Psoas muscle (tissue), 8 donors: Measurements from ENCODE around the gene SPEG. TPM values are rescaled to one million over a fixed set of nuclear protein-coding genes. Genes with fewer than 3 reads are reported as not detected.

ENCODE experiments used
- ATAC-seq, 4 donors: fragments of 200-7000 bp; cut with Tn5 transposase; one replicate each; pipeline ENCODE4 v1.9.1; 2020; ENCODE audit warnings: moderate library complexity in 3 of 4, mild to moderate bottlenecking in 2 of 4
- DNase-seq, 2 donors: peaks; one replicate each; pipeline ENCODE4 v3.0.0-alpha.2; 2020
- H3K27ac ChIP-seq: fragments of 200-600 bp; one replicate; pipeline ENCODE4 v1.8.0; 2022
- H3K27me3 ChIP-seq, 3 donors: fragments of 200-600 bp in 1 of 3; one replicate each; pipeline versions ENCODE4 v1.6.1 to v1.8.0; 2013 to 2022; ENCODE audit warnings: low read length in 2 of 3, mild to moderate bottlenecking in 2 of 3, moderate library complexity in 1 of 3; ENCODE audit not compliant: insufficient read depth in 3 of 3
- H3K36me3 ChIP-seq, 2 donors: fragments of 200-600 bp in 1 of 2; one replicate each; pipeline versions ENCODE4 v1.6.1 to v1.8.0; 2013 to 2022; ENCODE audit warnings: low read depth in 1 of 2, mild to moderate bottlenecking in 1 of 2, moderate library complexity in 1 of 2; ENCODE audit not compliant: insufficient read depth in 1 of 2
- H3K4me1 ChIP-seq: fragments of 200-600 bp; one replicate; pipeline ENCODE4 v1.8.0; 2022
- H3K4me3 ChIP-seq: fragments of 200-600 bp; one replicate; pipeline ENCODE4 v1.8.0; 2022; ENCODE audit warnings: mild to moderate bottlenecking
- H3K9me3 ChIP-seq: fragments of 200-600 bp; one replicate; pipeline ENCODE4 v1.8.0; 2022
- WGBS, 3 donors: extraction: QIAGEN DNeasy Blood & Tissue Kit; methylation state at CpG; one replicate each; pipeline versions ENCODE4 v1.1.6 to v1.1.7; 2013; 5-methylcytosine and 5-hydroxymethylcytosine counted together
- intact Hi-C, 2 donors: fragments of 100-400 bp; cut with DNase I; formaldehyde crosslinking; loops; one replicate each; pipeline versions ENCODE4 v1.11.0 to v1.14.2; 2022
- polyA plus RNA-seq, 3 donors: library from polyadenylated mRNA; stranded (reverse); fragments of 200-250 nt; gene quantifications; one replicate each; pipeline ENCODE4 v1.2.3, GENCODE V29; 2013
- total RNA-seq, 4 donors: library from RNA; stranded (reverse); fragmentation: NEBNext Ultra II Directional in 2 of 4; extraction: Animal tissue kit (Norgen Biotek cat#: 25700) in 2 of 4; gene quantifications; one replicate each; pipeline versions ENCODE4 v1.2.1 to v1.2.4, GENCODE V29; 2021 to 2023
- TF ChIP-seq, protein P1 (sequence below): fragments of 200-600 bp; IDR thresholded peaks from one replicate; pipeline ENCODE4 v1.8.0; 2022; ENCODE audit warnings: antibody characterized with exemption
- donor health status: healthy with polysubstance abuse.
- donor health status: DM: no; HTN: no; CAD: no; lungs with moderate emphysema.
- donor health status: Bipolar disorder and iron deficiency.
- donor health status: healthy.
- donor health status: DM: yes; HTN: yes; CAD: no.
- donor health status: DM: no; HTN: no; CAD: no.
- donor health status: DM: no; HTN: no; CAD: no.
- donor health status: DM: yes; HTN: yes; CAD: no.

Gene SPEG
- total and polyA plus RNA-seq, 7 donors: 34.8 to 419 (median 239) TPM

DNA sequence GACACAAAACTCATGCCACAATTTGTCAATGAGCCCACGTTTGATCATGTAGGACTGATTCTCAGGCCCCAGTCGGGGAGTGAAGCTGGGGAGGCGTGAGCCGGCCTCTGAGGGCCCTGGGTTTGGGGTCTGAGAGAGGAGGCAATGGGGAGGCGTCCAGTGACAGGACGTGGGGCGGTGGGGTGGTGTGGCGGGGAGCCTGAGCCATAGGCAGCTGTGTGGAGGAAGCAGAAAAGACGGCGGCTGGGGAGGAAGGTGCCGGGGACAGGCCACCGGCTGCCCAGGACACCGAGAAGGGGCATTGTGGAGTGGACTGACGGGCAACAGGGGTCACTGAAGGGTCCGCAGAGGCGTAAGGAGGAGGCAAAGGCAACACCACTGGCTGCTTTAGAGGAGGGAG lies 101.8 kb downstream of the SPEG start:
- H3K27ac ChIP-seq: no peak overlapping the region
- intact Hi-C loops: loop anchor here in 1 of 2 donors (10.0 kb wide), 1 partner anchor 372 kb away; the partner anchor contains the start of gene NHEJ1
- TF ChIP-seq, protein P1, sequence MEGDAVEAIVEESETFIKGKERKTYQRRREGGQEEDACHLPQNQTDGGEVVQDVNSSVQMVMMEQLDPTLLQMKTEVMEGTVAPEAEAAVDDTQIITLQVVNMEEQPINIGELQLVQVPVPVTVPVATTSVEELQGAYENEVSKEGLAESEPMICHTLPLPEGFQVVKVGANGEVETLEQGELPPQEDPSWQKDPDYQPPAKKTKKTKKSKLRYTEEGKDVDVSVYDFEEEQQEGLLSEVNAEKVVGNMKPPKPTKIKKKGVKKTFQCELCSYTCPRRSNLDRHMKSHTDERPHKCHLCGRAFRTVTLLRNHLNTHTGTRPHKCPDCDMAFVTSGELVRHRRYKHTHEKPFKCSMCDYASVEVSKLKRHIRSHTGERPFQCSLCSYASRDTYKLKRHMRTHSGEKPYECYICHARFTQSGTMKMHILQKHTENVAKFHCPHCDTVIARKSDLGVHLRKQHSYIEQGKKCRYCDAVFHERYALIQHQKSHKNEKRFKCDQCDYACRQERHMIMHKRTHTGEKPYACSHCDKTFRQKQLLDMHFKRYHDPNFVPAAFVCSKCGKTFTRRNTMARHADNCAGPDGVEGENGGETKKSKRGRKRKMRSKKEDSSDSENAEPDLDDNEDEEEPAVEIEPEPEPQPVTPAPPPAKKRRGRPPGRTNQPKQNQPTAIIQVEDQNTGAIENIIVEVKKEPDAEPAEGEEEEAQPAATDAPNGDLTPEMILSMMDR: no peak
- no peaks in the 10 kb centered on the region for H3K27me3 ChIP-seq
- peaks cover 0 to 29% of the 10 kb centered on the region in 2 donors for H3K36me3 ChIP-seq
- no peaks in the 10 kb centered on the region for H3K9me3 ChIP-seq
- no peak for DNase-seq
- H3K4me1 ChIP-seq: peaks cover 3% of the 10 kb centered on the region
- 82 to 86% (median 83%) methylated on average over 16 of the region's 16 CpGs for WGBS, 3 donors
- no peak for ATAC-seq
- H3K4me3 ChIP-seq: no peak overlapping the region

DNA sequence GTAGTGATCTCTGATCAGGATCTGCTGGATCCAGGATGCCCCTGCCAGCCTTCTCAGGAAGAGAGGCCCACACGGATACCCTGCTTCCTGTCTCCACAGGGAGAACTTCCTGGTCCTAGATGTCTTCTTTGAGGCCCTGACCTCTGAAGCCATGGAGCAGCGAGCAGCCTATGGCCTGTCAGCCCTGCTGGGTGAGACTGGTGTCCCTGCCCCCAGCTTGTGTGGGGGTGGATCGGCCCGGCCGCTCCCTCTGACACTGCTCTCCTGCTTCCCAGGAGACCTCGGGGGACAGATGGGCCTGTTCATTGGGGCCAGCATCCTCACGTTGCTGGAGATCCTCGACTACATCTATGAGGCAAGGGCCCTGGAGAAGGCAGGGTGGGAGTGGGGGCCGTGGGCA lies 102.3 kb downstream of the SPEG start:
- ATAC-seq (no peak), DNase-seq (no peak)
- TF ChIP-seq, protein P1: no peak
- Histone ChIP-seq H3K27ac (no peak overlapping the region), H3K36me3 (peaks cover 0 to 29% of the 10 kb centered on the region in 2 donors), H3K27me3 (no peaks in the 10 kb centered on the region), H3K4me3 (no peak overlapping the region), H3K9me3 (no peaks in the 10 kb centered on the region), H3K4me1 (peaks cover 4% of the 10 kb centered on the region)
- intact Hi-C loops: loop anchor here in 1 of 2 donors (10.0 kb wide), 1 partner anchor 372 kb away; the partner anchor contains the start of gene NHEJ1
- WGBS, 3 donors: 48 to 61% (median 60%) methylated on average over 9 of the region's 9 CpGs

DNA sequence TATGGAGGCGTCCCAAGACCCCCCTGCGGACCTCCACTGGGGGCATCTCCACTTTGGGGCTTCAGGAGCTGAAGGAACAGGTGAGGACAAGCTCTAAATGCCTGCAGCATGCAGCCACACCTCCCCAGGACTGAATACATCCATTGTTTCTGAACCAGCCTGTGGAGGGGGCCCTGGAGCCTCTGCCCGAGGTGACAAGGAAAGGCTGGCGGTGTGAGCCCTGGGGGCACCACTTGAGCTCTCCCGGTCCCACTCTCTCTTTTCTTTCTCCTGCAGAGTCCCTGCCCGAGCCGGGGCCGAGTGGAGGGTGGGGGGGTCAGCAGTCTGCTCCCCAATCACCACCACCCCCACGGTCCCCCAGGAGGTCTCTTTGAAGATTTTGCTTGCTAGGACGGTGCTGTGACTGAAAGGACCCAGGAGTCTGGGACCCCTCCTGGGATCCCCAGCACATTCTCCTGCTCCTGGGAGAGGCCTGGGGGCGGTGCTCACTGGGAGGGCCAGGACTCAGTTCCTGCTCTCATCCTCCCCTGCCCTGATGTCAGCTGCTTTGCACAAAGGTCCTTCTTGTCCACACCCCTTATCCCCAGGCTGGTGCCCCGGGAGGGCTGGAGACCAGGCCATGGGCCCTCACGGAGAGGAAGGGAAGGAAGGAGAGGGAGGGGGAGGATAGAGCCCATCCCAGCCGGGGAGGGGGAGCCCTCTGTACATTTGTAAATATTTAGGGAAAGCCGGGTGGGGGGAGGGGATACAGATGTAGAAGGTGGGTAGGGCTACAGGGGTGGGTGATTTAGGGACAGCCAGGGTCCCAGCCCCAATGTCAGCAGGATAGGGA lies 103.2 kb downstream of the SPEG start:
- Histone ChIP-seq H3K27me3 (no peaks in the 10 kb centered on the region), H3K27ac (no peak overlapping the region)
- intact Hi-C loops: loop anchor here in 1 of 2 donors (10.0 kb wide), 1 partner anchor 373 kb away; the partner anchor contains the start of gene NHEJ1

DNA sequence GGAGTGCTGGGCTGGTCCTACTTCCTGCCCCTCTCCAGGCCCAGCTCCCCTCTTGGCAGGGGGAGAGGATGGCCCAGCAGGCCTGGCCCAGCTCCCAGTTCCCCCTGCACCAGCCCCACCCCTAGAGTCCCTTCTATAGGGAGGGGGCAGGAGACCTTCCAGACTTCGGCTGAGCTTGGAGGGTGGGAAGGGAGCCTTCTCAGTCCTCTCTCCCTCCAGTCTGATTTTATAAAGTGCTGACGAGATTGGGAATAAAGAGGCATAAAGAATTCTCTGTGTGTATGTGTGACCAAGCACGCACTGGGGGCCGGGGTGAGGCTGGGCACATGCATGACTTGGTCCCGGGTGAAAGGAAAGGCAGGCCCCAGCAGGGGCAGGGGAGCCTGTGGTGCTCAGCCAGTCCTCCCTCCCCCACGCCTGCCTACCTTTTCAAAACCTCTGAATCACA lies 103.9 kb downstream of the SPEG start:
- Histone ChIP-seq H3K36me3 (peaks cover 0 to 29% of the 10 kb centered on the region in 2 donors), H3K9me3 (no peaks in the 10 kb centered on the region), H3K27ac (no peak overlapping the region), H3K4me3 (no peak overlapping the region), H3K27me3 (no peaks in the 10 kb centered on the region), H3K4me1 (peaks cover 14% of the 10 kb centered on the region)
- no peak for DNase-seq
- TF ChIP-seq, protein P1: no peak
- intact Hi-C loops: loop anchor here in 1 of 2 donors (10.0 kb wide), 1 partner anchor 374 kb away; the partner anchor contains the start of gene NHEJ1
- WGBS, 3 donors: 73 to 82% (median 74%) methylated on average over 6 of the region's 6 CpGs
- ATAC-seq: no peak

More for the DNA sequence above, 103.2 kb downstream of the SPEG start:
- H3K9me3 ChIP-seq: no peaks in the 10 kb centered on the region
- DNase-seq (no peak), ATAC-seq (no peak)
- peaks cover 0 to 29% of the 10 kb centered on the region in 2 donors for H3K36me3 ChIP-seq
- H3K4me1 ChIP-seq: peaks cover 12% of the 10 kb centered on the region
- H3K4me3 ChIP-seq: no peak overlapping the region
- 57 to 64% (median 63%) methylated on average over 12 to 14 of the region's 15 CpGs for WGBS, 3 donors
- TF ChIP-seq, protein P1: no peak
